ENCODE data around the gene PCDH9. TPM values are rescaled to one million over a fixed set of nuclear protein-coding genes. Genes with fewer than 3 reads are reported as not detected.
"Not testable (repeated sequence)": the region's sequence is repeated elsewhere in the genome, so short reads cannot be mapped to it uniquely, and the experiment has no call there.

Gene PCDH9
- total and polyA plus RNA-seq, 2 experiments from 2014 or later = 0.56 to 0.76 TPM

GRCh38 chr13:66765559-66765958 lies 464.6 kb downstream of the PCDH9 start:
- Histone ChIP-seq H3K9ac (no peak overlapping the region), H3K9me2 (ENCODE audit: insufficient read depth) (no peaks in the 10 kb centered on the region), H3K79me2 (ENCODE audit: insufficient read depth) (no peaks in the 10 kb centered on the region), H3K27me3 (replicated peaks; ENCODE audit: insufficient read depth) (no peaks in the 10 kb centered on the region), H3K4me2 (ENCODE audit: unreplicated experiment) (no peak overlapping the region), H3K4me3 (no peak overlapping the region), H4K20me1 (ENCODE audit: insufficient read depth) (no peaks in the 10 kb centered on the region), H3K36me3 (ENCODE audit: low read depth) (no peaks in the 10 kb centered on the region), H3F3A (ENCODE audit: insufficient read depth) (no peaks in the 10 kb centered on the region), H2AFZ (no peak overlapping the region), H3K27ac (no peak overlapping the region), H3K4me1 (ENCODE audit: insufficient read depth) (no peaks in the 10 kb centered on the region), H3K9me3 (ENCODE audit: low read depth) (no peaks in the 10 kb centered on the region)
- TF ChIP-seq EZH2phosphoT487 (IDR thresholded peaks at IDR 0.05; ENCODE audit: insufficient read depth, low read depth) (no peak), EZH2 (IDR thresholded peaks at IDR 0.05; ENCODE audit: insufficient read depth, poor library complexity, severe bottlenecking) (no peak)
- in situ Hi-C loops (cut with MboI) = no loop called here
- DNase-seq = no peak

GRCh38 chr13:66760678-66761077 lies 469.5 kb downstream of the PCDH9 start:
- H3K4me3 ChIP-seq; H3K4me1 ChIP-seq (ENCODE audit: insufficient read depth); H3K9me2 ChIP-seq (ENCODE audit: insufficient read depth); H2AFZ ChIP-seq; DNase-seq; H3F3A ChIP-seq (ENCODE audit: insufficient read depth); H3K27ac ChIP-seq; H3K36me3 ChIP-seq (ENCODE audit: low read depth); H3K27me3 ChIP-seq (replicated peaks; ENCODE audit: insufficient read depth); H3K9me3 ChIP-seq (ENCODE audit: low read depth); H3K9ac ChIP-seq; H4K20me1 ChIP-seq (ENCODE audit: insufficient read depth); H3K79me2 ChIP-seq (ENCODE audit: insufficient read depth); in situ Hi-C loops (cut with MboI); H3K4me2 ChIP-seq (ENCODE audit: unreplicated experiment): not testable (repeated sequence)
- 34 to 39% methylated on average over 4 of the region's 4 CpGs for WGBS, 2 experiments (ENCODE audit: low coverage in 1 of 2, low lambda C conversion rate in 2 of 2, missing lambda C conversion rate in 2 of 2)

- no peak for DNase-seq
- no peak overlapping the region for H2AFZ ChIP-seq
- in situ Hi-C loops (cut with MboI) = no loop called here
- no peaks in the 10 kb centered on the region for H4K20me1 ChIP-seq (ENCODE audit: insufficient read depth)
- no peak overlapping the region for H3K9ac ChIP-seq
- WGBS, 2 experiments (ENCODE audit: low coverage in 1 of 2, low lambda C conversion rate in 2 of 2, missing lambda C conversion rate in 2 of 2) = 67 to 85% methylated on average over 1 of the region's 1 CpG
- no peak overlapping the region for H3K4me3 ChIP-seq
- no peaks in the 10 kb centered on the region for H3K4me1 ChIP-seq (ENCODE audit: insufficient read depth)
- no peak overlapping the region for H3K4me2 ChIP-seq (ENCODE audit: unreplicated experiment)
- TF ChIP-seq EZH2 (IDR thresholded peaks at IDR 0.05; ENCODE audit: insufficient read depth, poor library complexity, severe bottlenecking) = no peak
- TF ChIP-seq EZH2phosphoT487 (IDR thresholded peaks at IDR 0.05; ENCODE audit: insufficient read depth, low read depth) = no peak
- no peaks in the 10 kb centered on the region for H3K36me3 ChIP-seq (ENCODE audit: low read depth)
- no peaks in the 10 kb centered on the region for H3K27me3 ChIP-seq (replicated peaks; ENCODE audit: insufficient read depth)
- no peaks in the 10 kb centered on the region for H3K9me3 ChIP-seq (ENCODE audit: low read depth)
- no peaks in the 10 kb centered on the region for H3K79me2 ChIP-seq (ENCODE audit: insufficient read depth)
- no peaks in the 10 kb centered on the region for H3F3A ChIP-seq (ENCODE audit: insufficient read depth)
- no peak overlapping the region for H3K27ac ChIP-seq
- no peaks in the 10 kb centered on the region for H3K9me2 ChIP-seq (ENCODE audit: insufficient read depth)
Measured at GRCh38 chr13:66759919-66760318, 470.2 kb downstream of the PCDH9 start.

- in situ Hi-C loops (cut with MboI) = no loop called here
- Histone ChIP-seq H3K27ac (no peak overlapping the region), H3K4me3 (no peak overlapping the region), H3F3A (ENCODE audit: insufficient read depth) (no peaks in the 10 kb centered on the region), H3K9me3 (ENCODE audit: low read depth) (no peaks in the 10 kb centered on the region), H3K36me3 (ENCODE audit: low read depth) (no peaks in the 10 kb centered on the region), H3K4me1 (ENCODE audit: insufficient read depth) (no peaks in the 10 kb centered on the region), H3K27me3 (replicated peaks; ENCODE audit: insufficient read depth) (no peaks in the 10 kb centered on the region), H3K9me2 (ENCODE audit: insufficient read depth) (no peaks in the 10 kb centered on the region), H3K9ac (no peak overlapping the region), H3K4me2 (ENCODE audit: unreplicated experiment) (no peak overlapping the region), H3K79me2 (ENCODE audit: insufficient read depth) (no peaks in the 10 kb centered on the region), H2AFZ (no peak overlapping the region), H4K20me1 (ENCODE audit: insufficient read depth) (no peaks in the 10 kb centered on the region)
- no peak for DNase-seq
- WGBS, 2 experiments (ENCODE audit: low coverage in 1 of 2, low lambda C conversion rate in 2 of 2, missing lambda C conversion rate in 2 of 2) = 22 to 26% methylated on average over 2 of the region's 2 CpGs
- no peak for TF ChIP-seq EZH2 (IDR thresholded peaks at IDR 0.05; ENCODE audit: insufficient read depth, poor library complexity, severe bottlenecking)
- no peak for TF ChIP-seq EZH2phosphoT487 (IDR thresholded peaks at IDR 0.05; ENCODE audit: insufficient read depth, low read depth)
Measured at GRCh38 chr13:66751691-66752090, 478.4 kb downstream of the PCDH9 start.

- TF ChIP-seq EZH2 (IDR thresholded peaks at IDR 0.05; ENCODE audit: insufficient read depth, poor library complexity, severe bottlenecking) = no peak
- DNase-seq = no peak
- WGBS, 2 experiments (ENCODE audit: low coverage in 1 of 2, low lambda C conversion rate in 2 of 2, missing lambda C conversion rate in 2 of 2) = 5 to 9% methylated on average over 1 of the region's 1 CpG
Measured at GRCh38 chr13:66748712-66749111, 481.4 kb downstream of the PCDH9 start.

More at GRCh38 chr13:66748712-66749111, 481.4 kb downstream of the PCDH9 start:
- no peaks in the 10 kb centered on the region for H3K27me3 ChIP-seq (replicated peaks; ENCODE audit: insufficient read depth)
- in situ Hi-C loops (cut with MboI) = no loop called here
- no peak overlapping the region for H2AFZ ChIP-seq
- no peak overlapping the region for H3K4me2 ChIP-seq (ENCODE audit: unreplicated experiment)
- H3K79me2 ChIP-seq (ENCODE audit: insufficient read depth) = no peaks in the 10 kb centered on the region
- H3K4me3 ChIP-seq = no peak overlapping the region
- no peaks in the 10 kb centered on the region for H4K20me1 ChIP-seq (ENCODE audit: insufficient read depth)
- H3K36me3 ChIP-seq (ENCODE audit: low read depth) = no peaks in the 10 kb centered on the region
- H3K9me3 ChIP-seq (ENCODE audit: low read depth) = peaks cover 3% of the 10 kb centered on the region
- H3F3A ChIP-seq (ENCODE audit: insufficient read depth) = no peaks in the 10 kb centered on the region
- H3K27ac ChIP-seq = no peak overlapping the region
- no peak overlapping the region for H3K9ac ChIP-seq
- no peaks in the 10 kb centered on the region for H3K9me2 ChIP-seq (ENCODE audit: insufficient read depth)
- no peaks in the 10 kb centered on the region for H3K4me1 ChIP-seq (ENCODE audit: insufficient read depth)
